H1 (cell line): ENCODE data around the gene TEX22. TPM values are rescaled to one million over a fixed set of nuclear protein-coding genes. Genes with fewer than 3 reads are reported as not detected.

ENCODE experiments used
- polyA plus RNA-seq, 7 experiments: library from polyadenylated mRNA; depleted of rRNA in 3 of 7; stranded (reverse) in 5 of 7; unstranded in 2 of 7; fragments of >200 nt in 5 of 7; fragments of 200-250 nt in 2 of 7; gene quantifications; 1 replicate in 5 of 7; 2 replicates in 1 of 7; 4 replicates in 1 of 7; pipeline versions ENCODE4 v1.2.1 to v1.2.3, GENCODE V29; 2011 to 2013; ENCODE audit warnings: missing spikeins in 2 of 7, mixed read lengths in 2 of 7
- total RNA-seq: library from RNA; stranded (reverse); fragmentation: NEBNext Ultra II Directional; extraction: Animal tissue kit (Norgen Biotek cat#: 25700); gene quantifications from 2 replicates; pipeline ENCODE4 v1.2.1, GENCODE V29; 2021
- TF ChIP-seq, protein P1 (sequence below): IDR thresholded peaks from 2 replicates; pipeline ENCODE4 v1.6.1; 2012; ENCODE audit warnings: low read length, inconsistent platforms

Gene TEX22
- total and polyA plus RNA-seq, 2 of the 8 experiments (the other 6 are each of a cell fraction or from before 2014, with no cell fraction given), result 0.24 to 0.39 TPM

DNA sequence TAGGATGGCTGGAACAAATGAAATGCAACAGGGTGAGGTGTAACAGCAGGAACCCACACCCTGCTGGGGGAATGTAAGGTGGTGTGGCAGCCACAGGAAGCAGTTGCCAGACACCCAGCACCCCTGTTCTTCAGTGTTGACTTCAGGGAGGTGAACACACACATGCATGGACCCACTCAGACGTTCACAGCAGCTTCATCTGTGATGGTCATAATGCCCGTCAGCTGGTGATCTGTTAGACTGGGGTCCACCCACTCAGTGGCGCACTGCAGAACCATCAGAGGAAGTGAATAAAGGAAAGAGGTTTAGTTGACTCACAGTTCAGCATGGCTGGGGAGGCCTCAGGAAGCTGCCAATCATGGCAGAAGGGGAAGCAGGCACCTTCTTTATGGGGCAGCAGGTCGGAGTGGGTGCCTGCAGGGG, 22.7 kb upstream of the TEX22 start (continued):
- TF ChIP-seq, protein P1, sequence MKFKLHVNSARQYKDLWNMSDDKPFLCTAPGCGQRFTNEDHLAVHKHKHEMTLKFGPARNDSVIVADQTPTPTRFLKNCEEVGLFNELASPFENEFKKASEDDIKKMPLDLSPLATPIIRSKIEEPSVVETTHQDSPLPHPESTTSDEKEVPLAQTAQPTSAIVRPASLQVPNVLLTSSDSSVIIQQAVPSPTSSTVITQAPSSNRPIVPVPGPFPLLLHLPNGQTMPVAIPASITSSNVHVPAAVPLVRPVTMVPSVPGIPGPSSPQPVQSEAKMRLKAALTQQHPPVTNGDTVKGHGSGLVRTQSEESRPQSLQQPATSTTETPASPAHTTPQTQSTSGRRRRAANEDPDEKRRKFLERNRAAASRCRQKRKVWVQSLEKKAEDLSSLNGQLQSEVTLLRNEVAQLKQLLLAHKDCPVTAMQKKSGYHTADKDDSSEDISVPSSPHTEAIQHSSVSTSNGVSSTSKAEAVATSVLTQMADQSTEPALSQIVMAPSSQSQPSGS, result no peak
